Natural killer cell (primary cell): ENCODE measurements around the gene ASH1L. TPM values are rescaled to one million over a fixed set of nuclear protein-coding genes. Genes with fewer than 3 reads are reported as not detected.

Experiments
- ATAC-seq, 3 donors: fragments of 150-1000 bp in 2 of 3; fragments of 200-7000 bp in 1 of 3; cut with Tn5 transposase; 1 replicate in 1 of 3; 2 replicates in 2 of 3; pipeline ENCODE4 v1.10.0; 2021; ENCODE audit warnings: mild to moderate bottlenecking in 2 of 3, moderate library complexity in 2 of 3
- DNase-seq, 2 donors: peaks; one replicate each; pipeline versions ENCODE4 v3.0.0 to v3.0.0-alpha.2; 2013 to 2021; ENCODE audit warnings: mixed read lengths in 1 of 2
- H3K27ac ChIP-seq: one replicate; pipeline ENCODE4 v1.5.1; 2013; ENCODE audit warnings: mild to moderate bottlenecking, low read length
- H3K27me3 ChIP-seq: one replicate; pipeline ENCODE4 v1.6.1; 2013; ENCODE audit warnings: low read length; ENCODE audit not compliant: control insufficient read depth, insufficient read depth
- H3K36me3 ChIP-seq: one replicate; pipeline ENCODE4 v1.6.1; 2013; ENCODE audit warnings: low read length; ENCODE audit not compliant: control insufficient read depth, insufficient read depth
- H3K4me1 ChIP-seq: one replicate; pipeline ENCODE4 v1.6.1; 2013; ENCODE audit warnings: low read length; ENCODE audit not compliant: control insufficient read depth, insufficient read depth
- H3K4me3 ChIP-seq: one replicate; pipeline ENCODE4 v1.5.1; 2013; ENCODE audit warnings: low read length
- H3K9me3 ChIP-seq: one replicate; pipeline ENCODE4 v1.6.1; 2013; ENCODE audit warnings: low read length; ENCODE audit not compliant: control insufficient read depth, insufficient read depth
- H3K27ac Mint-ChIP-seq, 2 donors: one replicate each; pipeline ENCODE4 v1.8.0; 2022; ENCODE audit warnings: mild to moderate bottlenecking in 2 of 2, mixed read lengths in 2 of 2, moderate library complexity in 1 of 2
- H3K27me3 Mint-ChIP-seq, 2 donors: one replicate each; pipeline ENCODE4 v1.8.0; 2022; ENCODE audit warnings: low read depth in 2 of 2, mixed read lengths in 2 of 2
- H3K36me3 Mint-ChIP-seq: one replicate; pipeline ENCODE4 v1.8.0; 2022; ENCODE audit warnings: mixed read lengths
- H3K4me1 Mint-ChIP-seq, 2 donors: one replicate each; pipeline ENCODE4 v1.8.0; 2022; ENCODE audit warnings: mixed read lengths in 2 of 2
- H3K4me3 Mint-ChIP-seq: one replicate; pipeline ENCODE4 v1.8.0; 2022; ENCODE audit warnings: mild to moderate bottlenecking, moderate library complexity, mixed read lengths
- H3K9me3 Mint-ChIP-seq, 2 donors: one replicate each; pipeline ENCODE4 v1.8.0; 2022; ENCODE audit warnings: mixed read lengths in 2 of 2
- WGBS: methylation state at CpG from one replicate; pipeline ENCODE4 v1.1.7; 2013; ENCODE audit warnings: missing lambda C conversion rate; ENCODE audit not compliant: insufficient coverage; 5-methylcytosine and 5-hydroxymethylcytosine counted together
- intact Hi-C: fragments of 100-400 bp; cut with micrococcal nuclease; formaldehyde crosslinking; loops from one replicate; pipeline ENCODE4 v1.14.2; 2022
- total RNA-seq, 4 donors: library from RNA; stranded (reverse); fragments of 120-200 nt in 1 of 4; gene quantifications; one replicate each; pipeline versions ENCODE4 v1.2.3 to v1.2.4, GENCODE V29; 2013 to 2022
- TF ChIP-seq, protein P1 (sequence below): fragments of 200-600 bp; IDR thresholded peaks from one replicate; pipeline ENCODE4 v1.8.0; 2022; ENCODE audit warnings: antibody characterized with exemption

The ASH1L gene
- total RNA-seq, 3 donors from 2014 or later (not counting 1 experiment from before 2014, with no cell fraction given), result 82.2 to 99.5 (median 91.9) TPM

- Histone ChIP-seq H3K36me3 (peaks cover 2% of the 10 kb centered on the region), H3K4me1 (peaks cover 27% of the 10 kb centered on the region), H3K9me3 (no peaks in the 10 kb centered on the region), H3K27ac (peak overlapping the region; percentile 94), H3K4me3 (no peak overlapping the region), H3K27me3 (no peaks in the 10 kb centered on the region)
- Mint-ChIP-seq H3K36me3 (no peaks in the 10 kb centered on the region), H3K27me3 (no peaks in the 10 kb centered on the region), H3K4me3 (peak overlapping the region; percentile 49), H3K27ac (peak overlapping the region; percentile 97 to 98), H3K4me1 (peaks cover 20 to 25% of the 10 kb centered on the region in 2 donors), H3K9me3 (no peaks in the 10 kb centered on the region)
- 63% methylated on average over 6 of the region's 6 CpGs for WGBS
- intact Hi-C loops, result no loop called here
- DNase-seq (peak in 1 of 2 donors; percentile 48), ATAC-seq (no peak)
- TF ChIP-seq, protein P1, sequence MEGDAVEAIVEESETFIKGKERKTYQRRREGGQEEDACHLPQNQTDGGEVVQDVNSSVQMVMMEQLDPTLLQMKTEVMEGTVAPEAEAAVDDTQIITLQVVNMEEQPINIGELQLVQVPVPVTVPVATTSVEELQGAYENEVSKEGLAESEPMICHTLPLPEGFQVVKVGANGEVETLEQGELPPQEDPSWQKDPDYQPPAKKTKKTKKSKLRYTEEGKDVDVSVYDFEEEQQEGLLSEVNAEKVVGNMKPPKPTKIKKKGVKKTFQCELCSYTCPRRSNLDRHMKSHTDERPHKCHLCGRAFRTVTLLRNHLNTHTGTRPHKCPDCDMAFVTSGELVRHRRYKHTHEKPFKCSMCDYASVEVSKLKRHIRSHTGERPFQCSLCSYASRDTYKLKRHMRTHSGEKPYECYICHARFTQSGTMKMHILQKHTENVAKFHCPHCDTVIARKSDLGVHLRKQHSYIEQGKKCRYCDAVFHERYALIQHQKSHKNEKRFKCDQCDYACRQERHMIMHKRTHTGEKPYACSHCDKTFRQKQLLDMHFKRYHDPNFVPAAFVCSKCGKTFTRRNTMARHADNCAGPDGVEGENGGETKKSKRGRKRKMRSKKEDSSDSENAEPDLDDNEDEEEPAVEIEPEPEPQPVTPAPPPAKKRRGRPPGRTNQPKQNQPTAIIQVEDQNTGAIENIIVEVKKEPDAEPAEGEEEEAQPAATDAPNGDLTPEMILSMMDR, result no peak
Observed at GRCh38 chr1:155307247-155307740, 255.3 kb downstream of the ASH1L start.

DNA sequence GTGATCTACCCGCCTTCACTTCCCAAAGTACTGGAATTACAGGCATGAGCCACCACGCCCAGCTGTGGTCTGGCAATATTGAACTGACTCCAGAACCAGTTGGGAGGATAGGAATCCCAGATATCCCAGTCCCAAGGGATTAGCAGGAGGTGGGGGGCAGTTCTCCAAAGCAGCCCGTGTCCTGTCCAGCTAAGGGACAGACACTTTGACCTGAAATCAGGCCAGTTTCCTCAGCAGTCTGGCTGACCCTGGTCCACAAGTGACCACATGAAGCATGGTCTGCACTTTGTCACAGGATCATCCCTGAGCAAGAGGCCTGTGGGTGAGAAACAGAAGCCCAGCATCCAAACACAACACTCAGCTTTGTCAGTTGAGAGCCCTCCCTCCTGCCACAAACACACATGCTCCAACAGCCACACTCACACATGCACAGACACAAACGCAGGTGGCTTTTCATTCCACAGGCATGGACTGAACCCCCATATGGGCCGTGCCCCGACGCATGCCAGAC is 256.7 kb downstream of the ASH1L start:
- ATAC-seq (no peak), DNase-seq (no peak)
- TF ChIP-seq, protein P1, result no peak
- Mint-ChIP-seq H3K27ac (peak overlapping the region in 1 of 2 donors; percentile 44), H3K4me3 (no peak overlapping the region), H3K4me1 (peaks cover 20 to 22% of the 10 kb centered on the region in 2 donors), H3K36me3 (no peaks in the 10 kb centered on the region), H3K27me3 (no peaks in the 10 kb centered on the region), H3K9me3 (no peaks in the 10 kb centered on the region)
- WGBS, result 85% methylated on average over 7 of the region's 7 CpGs
- Histone ChIP-seq H3K27ac (no peak overlapping the region), H3K9me3 (no peaks in the 10 kb centered on the region), H3K36me3 (peaks cover 2% of the 10 kb centered on the region), H3K4me1 (peaks cover 27% of the 10 kb centered on the region), H3K4me3 (no peak overlapping the region), H3K27me3 (no peaks in the 10 kb centered on the region)
- intact Hi-C loops, result no loop called here

DNA sequence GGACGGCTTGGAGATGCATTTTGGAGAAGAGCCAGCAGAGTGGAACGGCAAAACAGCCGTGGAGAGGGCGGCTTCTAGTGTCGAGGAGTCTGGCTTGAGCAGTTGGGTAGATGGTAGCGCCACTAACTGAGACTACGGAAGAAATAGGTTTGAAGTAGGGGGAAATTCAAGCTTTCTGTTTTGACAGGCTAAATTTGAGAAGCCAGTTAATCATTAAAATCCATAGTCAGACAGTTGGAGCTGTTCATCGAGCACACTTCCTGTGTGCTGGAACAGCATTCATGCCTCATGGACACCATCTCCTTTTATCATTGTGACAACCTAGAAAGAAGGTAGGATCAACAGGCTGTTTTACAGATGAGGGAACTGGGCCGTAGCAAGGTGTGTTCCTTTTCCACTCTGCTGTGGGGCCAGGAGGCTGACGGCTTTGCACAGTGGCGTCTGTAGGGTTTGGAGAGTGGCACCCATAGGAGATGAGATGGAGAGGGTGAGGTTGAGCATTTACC is 258.0 kb downstream of the ASH1L start:
- ATAC-seq (no peak), DNase-seq (no peak)
- Histone ChIP-seq H3K4me3 (no peak overlapping the region), H3K27me3 (no peaks in the 10 kb centered on the region), H3K27ac (no peak overlapping the region), H3K4me1 (peaks cover 17% of the 10 kb centered on the region), H3K36me3 (no peaks in the 10 kb centered on the region), H3K9me3 (no peaks in the 10 kb centered on the region)
- TF ChIP-seq, protein P1, result no peak
- no peaks in the 10 kb centered on the region for H3K9me3 Mint-ChIP-seq
- no peaks in the 10 kb centered on the region for H3K27me3 Mint-ChIP-seq
- intact Hi-C loops, result no loop called here
- H3K27ac Mint-ChIP-seq, result no peak overlapping the region
- H3K36me3 Mint-ChIP-seq, result no peaks in the 10 kb centered on the region
- H3K4me3 Mint-ChIP-seq, result no peak overlapping the region
- WGBS, result 90% methylated on average over 10 of the region's 11 CpGs
- peaks cover 13 to 16% of the 10 kb centered on the region in 2 donors for H3K4me1 Mint-ChIP-seq
